ENCODE results near the gene SLC27A6. TPM values are rescaled to one million over a fixed set of nuclear protein-coding genes. Genes with fewer than 3 reads are reported as not detected.
A peak's percentile ranks its signal among the peaks of the same experiment; 100 is the strongest.

SLC27A6 gene
- total and polyA plus RNA-seq, 10 of the 15 experiments (the other 5 are each of a cell fraction or from before 2014, with no cell fraction given) = not detected

- Histone ChIP-seq H2AFZ (ENCODE audit: control insufficient read depth, low read depth, low read length) (no peak overlapping the region), H3K4me3 (no peak overlapping the region), H3K4me2 (ENCODE audit: control insufficient read depth, insufficient read depth) (no peak overlapping the region), H4K20me1 (ENCODE audit: control insufficient read depth, insufficient read depth) (no peaks in the 10 kb centered on the region), H3K27me3 (replicated peaks in 1 of 2; ENCODE audit: control insufficient read depth in 2 of 2, insufficient read depth in 2 of 2, low read length in 1 of 2) (no peaks in the 10 kb centered on the region), H3K27ac (ENCODE audit: control insufficient read depth, insufficient read depth) (no peak overlapping the region), H3K4me1 (ENCODE audit: control insufficient read depth, insufficient read depth, low read length) (no peaks in the 10 kb centered on the region), H3K36me3 (ENCODE audit: control insufficient read depth in 2 of 2, insufficient read depth in 2 of 2, low read length in 1 of 2) (no peaks in the 10 kb centered on the region), H3K79me2 (ENCODE audit: control insufficient read depth, insufficient read depth, low read length) (no peaks in the 10 kb centered on the region), H3K9ac (ENCODE audit: control insufficient read depth, insufficient read depth, low read length) (no peak overlapping the region), H3K9me3 (replicated peaks; ENCODE audit: control insufficient read depth, insufficient read depth, low read length) (no peaks in the 10 kb centered on the region)
- DNase-seq (ENCODE audit: low read depth, low spot score) (no peak), FAIRE-seq (no peak), ATAC-seq (peak; percentile 21; the same call in 2 of the 3 replicates)
- 10% methylated on average over 3 of the region's 3 CpGs for WGBS (ENCODE audit: insufficient coverage, insufficient replicate concordance, low lambda C conversion rate, missing lambda C conversion rate)
- ChIA-PET SMC1A (ENCODE audit: uncharacterized antibody, unreplicated experiment) (no interaction called here), CTCF (interaction anchor here (0.8 kb wide), 1 partner anchor 8 kb away, joined by 3 read pairs; no protein-coding TSS in a partner anchor), RAD21 (ENCODE audit: unreplicated experiment) (no interaction called here), POLR2A (no interaction called here)
- intact Hi-C loops (cut with micrococcal nuclease; ENCODE audit: unreplicated experiment) = no loop called here
- no TSS peak for BruUV-seq (replicated peaks)
- in situ Hi-C loops (cut with MboI) = no loop called here
- TF ChIP-seq BACH1 (IDR thresholded peaks at IDR 0.05; ENCODE audit: borderline replicate concordance) = no peak
- no peak for TF ChIP-seq JUNB (IDR thresholded peaks at IDR 0.05)
- TF ChIP-seq, protein P1, sequence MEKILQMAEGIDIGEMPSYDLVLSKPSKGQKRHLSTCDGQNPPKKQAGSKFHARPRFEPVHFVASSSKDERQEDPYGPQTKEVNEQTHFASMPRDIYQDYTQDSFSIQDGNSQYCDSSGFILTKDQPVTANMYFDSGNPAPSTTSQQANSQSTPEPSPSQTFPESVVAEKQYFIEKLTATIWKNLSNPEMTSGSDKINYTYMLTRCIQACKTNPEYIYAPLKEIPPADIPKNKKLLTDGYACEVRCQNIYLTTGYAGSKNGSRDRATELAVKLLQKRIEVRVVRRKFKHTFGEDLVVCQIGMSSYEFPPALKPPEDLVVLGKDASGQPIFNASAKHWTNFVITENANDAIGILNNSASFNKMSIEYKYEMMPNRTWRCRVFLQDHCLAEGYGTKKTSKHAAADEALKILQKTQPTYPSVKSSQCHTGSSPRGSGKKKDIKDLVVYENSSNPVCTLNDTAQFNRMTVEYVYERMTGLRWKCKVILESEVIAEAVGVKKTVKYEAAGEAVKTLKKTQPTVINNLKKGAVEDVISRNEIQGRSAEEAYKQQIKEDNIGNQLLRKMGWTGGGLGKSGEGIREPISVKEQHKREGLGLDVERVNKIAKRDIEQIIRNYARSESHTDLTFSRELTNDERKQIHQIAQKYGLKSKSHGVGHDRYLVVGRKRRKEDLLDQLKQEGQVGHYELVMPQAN (conservative IDR thresholded peaks at IDR 0.05) = no peak
- TF ChIP-seq BRCA1 (IDR thresholded peaks at IDR 0.05; ENCODE audit: low read depth, low read length) = no peak
- TF ChIP-seq POLR2A (IDR thresholded peaks at IDR 0.05; ENCODE audit: low read depth, low read length) = no peak
- TF ChIP-seq RFX5 (IDR thresholded peaks at IDR 0.05; ENCODE audit: low read depth, low read length) = no peak
- no peak for TF ChIP-seq ZNF622 (IDR thresholded peaks at IDR 0.05)
- no peak for TF ChIP-seq PKNOX1 (IDR thresholded peaks at IDR 0.05)
- no peak for TF ChIP-seq BMI1 (IDR thresholded peaks at IDR 0.05; ENCODE audit: borderline replicate concordance)
- TF ChIP-seq SUZ12 (IDR thresholded peaks at IDR 0.05; ENCODE audit: unreplicated experiment) = no peak
- TF ChIP-seq MYC (IDR thresholded peaks at IDR 0.05; ENCODE audit: insufficient read depth, insufficient read length, insufficient replicate concordance, low read length, severe bottlenecking) = no peak
- TF ChIP-seq CTCF (IDR thresholded peaks at IDR 0.05 in 2 of 3, conservative IDR thresholded peaks at IDR 0.05 in 1 of 3; ENCODE audit: control insufficient read depth in 2 of 3, extremely low read depth in 1 of 3, insufficient read depth in 1 of 3, low read depth in 3 of 3, low read length in 3 of 3) = no peak
- no peak for TF ChIP-seq SMAD1 (IDR thresholded peaks at IDR 0.05; ENCODE audit: low read depth, partially characterized antibody)
- no peak for TF ChIP-seq ASH2L (IDR thresholded peaks at IDR 0.05; ENCODE audit: borderline replicate concordance, low read depth)
- no peak for TF ChIP-seq ZBTB40 (IDR thresholded peaks at IDR 0.05; ENCODE audit: borderline replicate concordance)
- TF ChIP-seq IRF4 (IDR thresholded peaks at IDR 0.05; ENCODE audit: low read depth, low read length) = no peak
- TF ChIP-seq SPI1 (IDR thresholded peaks at IDR 0.05; ENCODE audit: borderline replicate concordance, insufficient read depth, low read depth, low read length) = no peak
Measured at GRCh38 chr5:128927644-128928043, 37.6 kb upstream of the SLC27A6 start.
